GM20431 (cell line): ENCODE results near the gene GRIK3.
"Not testable (repeated sequence)": the region's sequence is repeated elsewhere in the genome, so short reads cannot be mapped to it uniquely, and the experiment has no call there.

Source experiments
- in situ Hi-C: fragments of 300-500 bp; cut with MseI, MboI; formaldehyde crosslinking; loops from one replicate; pipeline ENCODE4 v1.15.0; 2020; ENCODE audit warnings: low sequenced_read_pairs; ENCODE audit not compliant: unreplicated experiment

GRIK3 gene

GRCh38 chr1:37034121-37035013 is at the start of gene GRIK3:
Gene GRIK3, minus strand, starts transcription at chr1:37034515. Its CDS starts 407 bp downstream, at chr1:37034108.
- in situ Hi-C loops, result no loop called here

DNA sequence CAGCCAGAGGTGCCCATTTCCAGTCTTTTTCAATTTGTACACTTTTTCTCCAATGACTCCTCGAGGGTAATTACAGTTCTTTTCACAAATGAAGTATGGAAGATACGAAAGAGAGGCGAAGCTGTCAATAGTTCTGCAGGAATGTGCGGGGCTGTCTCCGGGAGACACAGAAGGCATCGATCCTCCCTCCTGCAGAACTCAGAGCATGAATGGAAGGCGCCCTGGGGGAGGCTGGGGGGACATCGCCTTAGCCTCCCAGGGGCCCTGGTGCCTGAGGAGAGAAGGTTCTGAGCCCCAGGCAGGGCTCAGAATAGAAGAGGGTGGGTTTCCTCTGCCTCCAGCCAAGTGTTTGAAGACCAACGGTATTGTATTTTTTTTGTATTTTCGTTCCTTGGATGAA is 49.7 kb upstream of the GRIK3 start:
- in situ Hi-C loops, result no loop called here

DNA sequence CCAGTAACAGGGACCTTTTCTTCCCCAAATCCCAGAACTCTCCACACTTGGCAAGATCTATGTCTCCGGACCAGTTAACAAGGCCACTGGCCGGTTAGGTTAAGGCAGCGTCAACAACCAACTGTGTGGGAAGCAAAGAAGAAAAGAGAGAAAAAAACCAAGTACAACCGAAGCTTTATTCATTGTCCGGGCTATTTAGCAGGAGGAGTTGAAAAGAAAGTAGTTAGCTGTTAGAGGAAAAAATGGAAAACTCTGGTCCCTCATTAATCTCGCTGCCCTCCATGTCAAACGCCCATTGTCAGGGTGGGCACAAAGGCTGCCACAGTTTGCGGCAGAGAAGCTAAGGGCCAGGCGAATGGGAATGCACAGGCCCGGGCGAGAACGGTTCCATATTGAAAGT is 49.3 kb upstream of the GRIK3 start:
- in situ Hi-C loops, result no loop called here

DNA sequence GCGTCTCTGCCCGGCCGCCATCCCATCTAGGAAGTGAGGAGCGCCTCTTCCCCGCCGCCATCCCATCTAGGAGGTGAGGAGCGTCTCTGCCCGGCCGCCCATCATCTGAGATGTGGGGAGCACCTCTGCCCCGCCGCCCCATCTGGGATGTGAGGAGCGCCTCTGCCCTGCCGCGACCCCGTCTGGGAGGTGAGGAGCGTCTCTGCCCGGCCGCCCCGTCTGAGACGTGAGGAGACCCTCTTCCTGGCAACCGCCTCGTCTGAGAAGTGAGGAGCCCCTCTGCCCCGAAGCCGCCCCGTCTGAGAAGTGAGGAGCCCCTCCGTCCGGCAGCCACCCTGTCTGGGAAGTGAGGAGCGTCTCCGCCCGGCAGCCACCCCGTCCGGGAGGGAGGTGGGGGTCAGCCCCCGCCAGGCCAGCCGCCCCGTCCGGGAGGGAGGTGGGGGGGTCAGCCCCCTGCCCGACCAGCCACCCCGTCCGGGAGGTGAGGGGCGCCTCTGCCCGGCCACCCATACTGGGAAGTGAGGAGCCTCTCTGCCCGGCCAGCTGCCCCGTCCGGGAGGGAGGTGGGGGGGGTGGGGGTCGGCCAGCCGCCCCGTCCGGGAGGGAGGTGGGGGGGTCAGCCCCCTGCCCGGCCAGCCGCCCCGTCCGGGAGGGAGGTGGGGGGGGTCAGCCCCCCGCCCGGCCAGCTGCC is 46.1 kb upstream of the GRIK3 start:
- in situ Hi-C loops, result not testable (repeated sequence)

DNA sequence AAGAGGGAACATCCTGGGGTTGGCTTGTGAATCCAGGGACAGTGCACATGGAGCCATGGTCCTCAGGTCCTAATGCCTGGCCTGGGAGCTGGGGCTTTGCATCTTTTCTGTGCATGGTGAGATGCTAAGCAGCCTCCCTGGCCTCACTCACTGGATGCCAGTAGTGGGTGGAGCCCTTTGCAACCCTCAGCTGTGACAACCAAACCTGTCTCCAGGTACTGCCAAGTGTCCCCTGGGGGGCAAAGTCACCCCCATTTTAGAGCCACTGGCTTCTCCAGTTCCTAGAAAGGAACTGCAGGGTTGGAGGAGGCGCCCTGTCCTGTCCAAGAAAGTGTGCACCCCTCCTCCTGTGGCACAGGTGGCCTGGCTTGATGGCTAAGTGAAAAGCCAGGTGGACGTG is 44.6 kb upstream of the GRIK3 start:
- in situ Hi-C loops, result no loop called here

DNA sequence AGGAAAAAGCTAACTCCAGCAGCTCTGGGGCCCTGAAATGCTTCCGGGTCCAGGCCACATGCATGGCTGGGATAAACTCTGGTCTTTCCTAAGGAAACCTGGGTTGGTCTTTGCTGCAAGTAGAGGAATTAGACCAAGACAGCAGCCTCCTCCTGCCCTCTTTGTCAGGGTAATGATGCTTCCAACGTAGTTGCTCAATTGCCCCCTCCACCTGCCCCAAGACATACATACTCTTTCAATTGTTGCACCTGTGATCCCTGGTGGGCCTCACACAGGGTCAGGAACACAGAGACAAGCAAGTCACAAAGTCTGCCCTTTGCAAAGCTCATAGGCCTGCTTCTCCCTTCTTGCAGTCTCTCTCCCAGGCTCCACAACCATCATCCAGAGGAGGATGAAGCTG is 41.9 kb upstream of the GRIK3 start:
- in situ Hi-C loops, result no loop called here

- in situ Hi-C loops, result no loop called here
Measured at GRCh38 chr1:37073854-37074379, 39.6 kb upstream of the GRIK3 start.

DNA sequence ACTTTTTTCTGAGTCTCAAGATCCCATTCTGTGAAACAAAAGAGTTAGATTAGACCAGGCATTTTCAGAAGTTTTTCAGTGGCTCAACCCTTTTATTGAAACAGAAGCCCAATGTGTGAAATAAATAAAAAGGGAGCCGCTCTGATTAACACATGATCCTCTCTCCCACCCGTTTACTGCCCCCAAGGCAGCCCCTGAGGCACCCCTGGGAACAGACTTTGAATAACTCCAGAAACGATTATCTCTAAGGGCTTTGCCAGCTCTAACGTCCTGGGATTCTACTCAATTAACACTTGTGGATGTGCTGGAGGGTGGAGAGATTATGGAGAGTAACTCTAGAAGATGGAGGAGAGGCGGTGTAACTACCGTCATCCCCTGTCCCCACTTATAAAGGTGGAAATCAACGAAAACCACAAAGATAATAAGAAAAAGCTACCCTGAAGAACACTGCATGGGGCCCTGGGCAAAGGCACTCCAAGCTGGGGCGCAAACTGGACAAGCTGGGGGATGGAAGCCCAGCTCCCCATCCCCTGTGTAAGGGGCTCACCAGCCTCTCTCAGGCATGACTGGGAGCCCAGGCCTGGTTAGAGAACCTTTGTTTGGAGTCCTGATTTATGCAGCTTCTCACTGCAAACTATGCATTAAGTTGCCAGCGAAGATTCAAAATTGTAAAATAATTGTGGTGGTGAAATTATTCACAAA is 39.0 kb upstream of the GRIK3 start:
- in situ Hi-C loops, result no loop called here

DNA sequence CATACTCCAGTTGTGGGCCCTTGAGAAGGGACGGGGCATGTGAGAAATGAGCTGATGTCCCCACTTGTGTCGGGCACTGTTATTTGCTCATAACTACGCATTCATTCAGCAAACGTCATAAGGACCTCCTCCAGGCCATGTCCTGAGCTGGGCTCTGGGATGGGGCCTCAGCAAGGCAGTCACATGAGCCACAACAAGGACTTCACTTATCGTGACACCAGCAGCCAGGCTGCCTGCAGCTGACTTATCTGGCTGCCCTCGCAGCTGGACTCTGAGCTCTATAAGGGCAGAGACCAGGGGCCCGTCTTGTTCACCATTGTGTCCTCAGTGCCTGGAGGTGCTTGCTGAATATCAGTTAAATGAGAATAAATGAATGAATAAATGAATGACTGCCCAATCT is 37.5 kb upstream of the GRIK3 start:
- in situ Hi-C loops, result no loop called here

GRCh38 chr1:37070126-37070525 is 35.8 kb upstream of the GRIK3 start:
- in situ Hi-C loops, result no loop called here

GRCh38 chr1:37069406-37069805 is 35.1 kb upstream of the GRIK3 start:
- in situ Hi-C loops, result no loop called here

GRCh38 chr1:37068897-37069296 is 34.6 kb upstream of the GRIK3 start:
- in situ Hi-C loops, result no loop called here

- in situ Hi-C loops, result no loop called here
Measured at GRCh38 chr1:37068260-37068659, 33.9 kb upstream of the GRIK3 start.

- in situ Hi-C loops, result no loop called here
Measured at GRCh38 chr1:37064039-37064438, 29.7 kb upstream of the GRIK3 start.

- in situ Hi-C loops, result no loop called here
Measured at GRCh38 chr1:37059346-37059745, 25.0 kb upstream of the GRIK3 start.

DNA sequence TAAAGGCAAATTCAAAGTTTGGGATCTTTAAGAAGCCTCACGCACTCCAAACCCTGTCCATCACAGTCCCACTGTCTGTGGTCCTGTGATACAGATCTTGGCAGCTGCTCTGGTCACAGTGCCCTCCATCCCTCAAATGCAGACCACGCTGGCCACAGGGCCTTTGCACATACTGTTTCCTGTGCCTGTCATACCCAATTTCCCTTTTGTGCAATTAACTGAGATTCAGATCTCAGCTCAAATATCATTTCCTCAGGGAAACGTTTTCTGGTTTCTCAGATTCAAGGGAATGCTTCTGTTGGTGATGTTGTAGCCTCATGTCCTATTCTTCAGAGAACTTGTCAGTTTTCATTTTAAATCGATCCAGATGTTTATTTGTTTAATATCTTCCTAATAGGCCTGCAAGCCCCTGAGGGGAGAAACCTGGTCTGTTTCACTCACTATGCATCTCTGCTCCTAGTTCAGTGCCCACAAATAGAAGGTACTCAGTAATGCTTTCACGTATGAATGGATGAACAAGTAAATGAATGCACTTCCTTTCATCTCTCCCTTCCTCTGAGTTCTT is 24.2 kb upstream of the GRIK3 start:
- in situ Hi-C loops, result no loop called here

DNA sequence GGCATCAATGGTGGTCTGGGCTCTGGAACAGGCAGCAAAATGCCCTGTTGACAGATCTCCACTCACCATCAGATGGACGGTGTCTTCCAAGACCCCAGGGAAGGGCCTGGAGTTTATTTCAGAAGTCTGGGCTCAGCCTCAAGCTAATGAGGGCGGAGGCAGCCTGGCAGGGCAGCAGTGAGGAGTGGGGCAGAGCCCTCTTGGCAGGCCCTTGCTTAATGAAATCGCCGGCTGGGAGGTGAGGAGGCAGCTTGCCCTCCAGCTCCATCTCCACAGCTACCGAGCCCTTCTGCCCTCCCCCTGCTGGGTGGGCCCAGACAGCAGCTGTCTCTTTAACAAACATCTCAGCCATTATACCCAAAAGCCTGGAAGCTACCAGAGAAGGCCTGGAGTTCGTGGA is 22.0 kb upstream of the GRIK3 start:
- in situ Hi-C loops, result no loop called here

DNA sequence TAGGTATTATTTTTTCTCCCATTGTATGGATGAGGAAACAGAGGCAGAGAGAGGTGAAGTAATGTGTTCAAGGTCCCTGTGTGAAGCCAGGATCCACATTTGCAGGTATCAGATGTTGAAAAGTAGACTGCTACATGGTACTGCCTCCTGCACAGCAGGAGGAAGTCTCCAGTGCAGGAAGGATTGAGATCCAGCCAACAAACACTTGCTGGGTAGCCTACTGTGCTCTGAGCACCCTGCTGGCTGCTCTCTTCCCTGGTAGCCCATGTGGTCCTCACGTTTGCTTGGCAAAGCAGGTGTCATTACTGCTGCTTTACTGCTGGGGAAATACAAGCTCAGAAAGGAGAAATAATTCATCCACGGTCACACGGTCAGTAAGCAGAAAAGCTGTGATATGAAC is 21.3 kb upstream of the GRIK3 start:
- in situ Hi-C loops, result no loop called here

DNA sequence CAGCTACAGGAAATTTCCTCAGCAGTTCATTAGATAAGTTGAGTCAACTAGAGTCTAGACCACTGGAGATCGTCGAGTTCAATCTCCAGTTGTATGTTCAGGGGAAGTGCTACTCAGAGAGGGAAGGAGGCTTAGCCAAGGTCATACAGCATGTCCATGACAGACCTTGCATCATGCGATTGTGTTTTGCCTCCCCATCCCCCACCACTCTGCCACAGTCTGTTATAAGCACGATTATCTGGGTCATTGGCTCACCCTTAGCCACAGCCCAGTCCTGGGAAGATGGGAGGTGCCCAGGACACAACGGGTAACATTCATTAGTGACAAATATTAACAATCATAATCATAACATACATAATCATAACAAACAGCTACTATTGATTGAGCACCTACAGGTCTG is 18.9 kb upstream of the GRIK3 start:
- in situ Hi-C loops, result no loop called here

DNA sequence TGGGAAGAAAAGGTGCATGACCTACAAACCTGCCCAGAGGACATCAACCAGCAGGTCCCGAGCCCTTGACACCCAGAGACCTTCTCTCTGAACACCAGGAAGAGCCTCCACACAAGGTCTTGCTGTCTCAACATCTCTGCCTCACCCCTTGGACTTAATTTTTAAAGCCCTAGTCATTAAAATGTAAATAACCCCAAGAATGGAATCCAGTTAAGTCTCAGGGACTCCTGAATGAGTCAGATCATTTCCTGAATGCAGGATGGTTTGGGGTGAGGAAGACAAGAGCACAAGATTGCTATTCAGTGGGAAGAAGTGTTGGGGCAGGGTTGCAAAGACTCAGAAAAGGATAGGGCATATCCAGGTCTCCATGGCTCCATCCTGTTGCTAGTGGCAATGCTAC is 17.8 kb upstream of the GRIK3 start:
- in situ Hi-C loops, result no loop called here
